Calu3 (cell line): Measurements from ENCODE around the gene C22orf39. TPM values are rescaled to one million over a fixed set of nuclear protein-coding genes. Genes with fewer than 3 reads are reported as not detected.

Experiments used
- BruUV-seq: library from RNA; stranded (reverse); fragments of 400-500 nt; replicated peaks from 2 replicates; lab custom pipeline; 2021; lab: Mats Ljungman, UMichigan
- CTCF ChIA-PET: fragments of 300-600 bp; sonication (Branson Sonifier 250); formaldehyde crosslinking; loops from one replicate; lab custom pipeline; 2022; ENCODE audit warnings: antibody characterized with exemption; lab: Charles Lee
- DNase-seq: peaks from one replicate; pipeline ENCODE4 v3.0.0; 2022
- H3K27ac Mint-ChIP-seq: one replicate; pipeline ENCODE4 v1.8.0; 2022; ENCODE audit warnings: mixed read lengths; ENCODE audit not compliant: unreplicated experiment
- H3K27me3 Mint-ChIP-seq: one replicate; pipeline ENCODE4 v1.8.0; 2022; ENCODE audit warnings: mixed read lengths; ENCODE audit not compliant: unreplicated experiment
- H3K36me3 Mint-ChIP-seq: one replicate; pipeline ENCODE4 v1.8.0; 2022; ENCODE audit warnings: mild to moderate bottlenecking, moderate library complexity, mixed read lengths; ENCODE audit not compliant: insufficient read depth, unreplicated experiment
- H3K4me1 Mint-ChIP-seq: one replicate; pipeline ENCODE4 v1.8.0; 2022; ENCODE audit warnings: mild to moderate bottlenecking, low read depth, mixed read lengths; ENCODE audit not compliant: unreplicated experiment
- H3K4me3 Mint-ChIP-seq: one replicate; pipeline ENCODE4 v1.8.0; 2022; ENCODE audit warnings: mild to moderate bottlenecking, low read depth, moderate library complexity, mixed read lengths; ENCODE audit not compliant: unreplicated experiment
- H3K9me3 Mint-ChIP-seq: one replicate; pipeline ENCODE4 v1.8.0; 2022; ENCODE audit warnings: low read depth, mixed read lengths; ENCODE audit not compliant: unreplicated experiment
- CTCF ChIP-seq: fragments of 200-600 bp; IDR thresholded peaks from one replicate; pipeline ENCODE4 v1.8.0; 2022; ENCODE audit warnings: antibody characterized with exemption; ENCODE audit not compliant: unreplicated experiment
- intact Hi-C: fragments of 100-400 bp; cut with micrococcal nuclease; formaldehyde crosslinking; loops from one replicate; pipeline ENCODE4 v1.10.0; 2022; ENCODE audit not compliant: unreplicated experiment
- total RNA-seq: library from RNA; stranded (reverse); gene quantifications from 2 replicates; pipeline ENCODE4 v1.2.3, GENCODE V29; 2022

Gene C22orf39
- total RNA-seq, 1 experiment from 2014 or later = 15.7 TPM

- BruUV-seq = no TSS peak
- Mint-ChIP-seq H3K4me1 (no peaks in the 10 kb centered on the region), H3K36me3 (peaks cover 28% of the 10 kb centered on the region)
These were observed 12.5 kb upstream of the C22orf39 start for GRCh38 chr22:19460036-19460435.

DNA sequence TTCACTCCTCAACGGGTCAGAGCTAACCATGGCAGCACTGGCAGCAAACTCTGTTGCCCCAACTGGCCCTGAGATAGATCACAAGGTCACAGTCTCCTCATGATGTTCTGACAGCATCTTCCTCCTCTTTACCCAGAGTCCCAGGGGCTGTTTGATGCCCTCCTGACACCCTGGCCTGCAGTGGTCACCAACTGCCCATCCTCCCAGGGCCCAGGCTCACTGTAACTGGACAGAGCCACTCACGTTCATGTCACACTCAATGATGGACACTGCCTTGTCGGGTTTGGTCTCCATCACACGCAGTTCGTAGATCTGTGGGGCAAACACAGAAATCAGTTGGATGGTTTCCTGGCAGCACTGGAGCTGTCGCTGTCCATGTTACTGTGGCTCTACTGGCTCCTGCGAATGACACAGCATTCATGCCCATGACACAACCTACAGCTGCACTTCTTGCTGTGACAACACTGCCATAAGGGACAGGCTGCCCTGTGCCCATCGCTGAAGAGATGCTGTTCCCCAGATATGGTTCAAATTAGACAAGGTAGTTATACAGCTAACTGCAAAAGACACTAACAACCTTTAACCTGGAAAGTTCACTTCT lies 10.4 kb upstream of the C22orf39 start:
- intact Hi-C loops = no loop called here
- CTCF ChIA-PET = no interaction called here
- TF ChIP-seq CTCF = no peak

More at GRCh38 chr22:19460036-19460435, 12.5 kb upstream of the C22orf39 start:
- intact Hi-C loops = no loop called here
- no peak for TF ChIP-seq CTCF
- no peaks in the 10 kb centered on the region for H3K27me3 Mint-ChIP-seq
- H3K9me3 Mint-ChIP-seq = no peaks in the 10 kb centered on the region
- CTCF ChIA-PET = no interaction called here
- no peak overlapping the region for H3K27ac Mint-ChIP-seq
- no peak overlapping the region for H3K4me3 Mint-ChIP-seq
- DNase-seq = no peak

GRCh38 chr22:19456541-19456940 lies 9.0 kb upstream of the C22orf39 start:
- DNase-seq = no peak
- Mint-ChIP-seq H3K9me3 (no peaks in the 10 kb centered on the region), H3K4me3 (no peak overlapping the region), H3K4me1 (no peaks in the 10 kb centered on the region), H3K27me3 (no peaks in the 10 kb centered on the region), H3K36me3 (peaks cover 38% of the 10 kb centered on the region), H3K27ac (no peak overlapping the region)
- BruUV-seq = no TSS peak
- CTCF ChIA-PET = no interaction called here
- TF ChIP-seq CTCF = no peak
- intact Hi-C loops = no loop called here

More for the DNA sequence above, 10.4 kb upstream of the C22orf39 start:
- Mint-ChIP-seq H3K27me3 (no peaks in the 10 kb centered on the region), H3K4me1 (no peaks in the 10 kb centered on the region), H3K27ac (no peak overlapping the region), H3K36me3 (peaks cover 41% of the 10 kb centered on the region), H3K9me3 (no peaks in the 10 kb centered on the region), H3K4me3 (no peak overlapping the region)
- BruUV-seq = no TSS peak
- no peak for DNase-seq

DNA sequence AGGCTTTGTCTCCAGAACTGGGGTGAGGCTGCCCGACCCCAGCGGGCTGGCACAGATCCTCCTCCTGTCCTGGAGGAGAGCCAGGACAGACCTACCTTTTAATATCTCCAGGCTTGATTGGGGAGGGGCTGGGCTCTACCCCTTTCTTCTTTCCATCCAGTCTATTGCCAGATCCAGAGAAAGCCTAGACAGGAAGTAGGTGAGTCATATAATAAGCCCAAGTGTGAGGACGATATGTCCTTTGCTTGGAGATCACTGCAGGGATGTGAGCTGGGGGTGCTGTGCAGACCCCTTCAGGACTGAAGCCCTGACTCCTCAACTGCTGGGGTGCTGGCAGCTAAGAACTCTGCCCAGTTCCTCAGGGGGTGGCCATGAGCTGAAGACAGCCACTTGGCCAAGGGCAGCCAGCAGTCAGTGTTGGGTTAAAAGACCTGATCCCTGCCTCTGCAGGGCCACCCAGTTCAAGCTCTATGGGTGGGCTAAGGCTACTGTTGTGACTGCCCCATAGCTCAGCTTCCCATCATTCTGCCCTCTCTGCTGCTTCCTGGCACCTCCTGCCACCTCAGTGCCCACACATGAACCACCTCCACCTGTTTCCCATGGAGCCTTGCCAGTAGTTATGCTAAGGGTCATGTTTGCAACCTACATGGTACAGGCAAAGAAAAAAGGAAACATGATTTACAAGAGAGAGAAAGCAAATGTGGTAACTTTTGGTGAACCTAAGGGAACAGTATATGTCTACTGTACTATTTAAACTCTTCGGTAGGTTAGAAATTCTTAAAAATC lies 8.3 kb upstream of the C22orf39 start:
- Mint-ChIP-seq H3K4me1 (no peaks in the 10 kb centered on the region), H3K36me3 (peaks cover 38% of the 10 kb centered on the region), H3K27me3 (no peaks in the 10 kb centered on the region), H3K4me3 (no peak overlapping the region), H3K9me3 (no peaks in the 10 kb centered on the region), H3K27ac (no peak overlapping the region)
- intact Hi-C loops = no loop called here
- no peak for TF ChIP-seq CTCF
- CTCF ChIA-PET = no interaction called here
- no TSS peak for BruUV-seq
- DNase-seq = no peak
